Thyroid gland (tissue), 4 donors: ENCODE data around the gene FBXO31.

Experiments used
- CTCF ChIP-seq, 6 experiments: fragments of 200-600 bp in 3 of 6; fragments of 450-650 bp in 3 of 6; sonication (generic) in 3 of 6; IDR thresholded peaks; one replicate each; pipeline ENCODE4 v1.5.1; 2016 to 2019; ENCODE audit warnings: antibody characterized with exemption in 6 of 6, mild to moderate bottlenecking in 2 of 6, inconsistent platforms in 1 of 6, moderate library complexity in 1 of 6
- POLR2A ChIP-seq, 2 donors: fragments of 450-650 bp; IDR thresholded peaks; one replicate each; pipeline ENCODE4 v1.6.1; 2017; ENCODE audit warnings: antibody characterized with exemption in 2 of 2, mild to moderate bottlenecking in 2 of 2, moderate library complexity in 1 of 2

- TF ChIP-seq CTCF (IDR thresholded peaks at IDR 0.05) (no peak), POLR2A (IDR thresholded peaks at IDR 0.05) (no peak)
Observed at GRCh38 chr16:87297407-87297806, 86.2 kb downstream of the FBXO31 start.
